Transverse colon (tissue), 4 donors: ENCODE results near the gene SPEG.

Source experiments
- POLR2A ChIP-seq: fragments of 450-650 bp; IDR thresholded peaks from one replicate; pipeline ENCODE4 v1.6.1; 2016; ENCODE audit warnings: antibody characterized with exemption, mild to moderate bottlenecking, moderate library complexity
- POLR2AphosphoS5 ChIP-seq, 3 donors: sonication (generic); formaldehyde crosslinking; IDR thresholded peaks; one replicate each; pipeline ENCODE4 v1.6.1; 2016; ENCODE audit warnings: antibody characterized with exemption in 3 of 3
- TF ChIP-seq, protein P1 (sequence below), 5 experiments: fragments of 200-600 bp in 3 of 5; fragments of 450-650 bp in 2 of 5; sonication (generic) in 3 of 5; IDR thresholded peaks; 1 replicate in 2 of 5; 2 replicates in 3 of 5; pipeline ENCODE4 v1.5.1; 2016 to 2017; ENCODE audit warnings: antibody characterized with exemption in 5 of 5, inconsistent platforms in 3 of 5, mild to moderate bottlenecking in 2 of 5, moderate library complexity in 1 of 5

- TF ChIP-seq, protein P1, sequence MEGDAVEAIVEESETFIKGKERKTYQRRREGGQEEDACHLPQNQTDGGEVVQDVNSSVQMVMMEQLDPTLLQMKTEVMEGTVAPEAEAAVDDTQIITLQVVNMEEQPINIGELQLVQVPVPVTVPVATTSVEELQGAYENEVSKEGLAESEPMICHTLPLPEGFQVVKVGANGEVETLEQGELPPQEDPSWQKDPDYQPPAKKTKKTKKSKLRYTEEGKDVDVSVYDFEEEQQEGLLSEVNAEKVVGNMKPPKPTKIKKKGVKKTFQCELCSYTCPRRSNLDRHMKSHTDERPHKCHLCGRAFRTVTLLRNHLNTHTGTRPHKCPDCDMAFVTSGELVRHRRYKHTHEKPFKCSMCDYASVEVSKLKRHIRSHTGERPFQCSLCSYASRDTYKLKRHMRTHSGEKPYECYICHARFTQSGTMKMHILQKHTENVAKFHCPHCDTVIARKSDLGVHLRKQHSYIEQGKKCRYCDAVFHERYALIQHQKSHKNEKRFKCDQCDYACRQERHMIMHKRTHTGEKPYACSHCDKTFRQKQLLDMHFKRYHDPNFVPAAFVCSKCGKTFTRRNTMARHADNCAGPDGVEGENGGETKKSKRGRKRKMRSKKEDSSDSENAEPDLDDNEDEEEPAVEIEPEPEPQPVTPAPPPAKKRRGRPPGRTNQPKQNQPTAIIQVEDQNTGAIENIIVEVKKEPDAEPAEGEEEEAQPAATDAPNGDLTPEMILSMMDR (IDR thresholded peaks at IDR 0.05): no peak
- TF ChIP-seq POLR2A (no peak), POLR2AphosphoS5 (IDR thresholded peaks at IDR 0.05) (no peak)
Measured at GRCh38 chr2:219545295-219545942, 110.8 kb downstream of the SPEG start.
